H1 (cell line): Measurements from ENCODE around the gene PAX6. TPM values are rescaled to one million over a fixed set of nuclear protein-coding genes. Genes with fewer than 3 reads are reported as not detected.

ENCODE experiments used
- RAD21 ChIP-seq, 2 experiments: IDR thresholded peaks in 1 of 2; conservative IDR thresholded peaks in 1 of 2; 2 replicates each; pipeline ENCODE4 v1.6.1; 2011; ENCODE audit warnings: low read depth in 2 of 2, low read length in 2 of 2, improper control_type of control experiment in 1 of 2, inconsistent platforms in 1 of 2, mild to moderate bottlenecking in 1 of 2, moderate library complexity in 1 of 2
- polyA plus RNA-seq, 7 experiments: library from polyadenylated mRNA; depleted of rRNA in 3 of 7; stranded (reverse) in 5 of 7; unstranded in 2 of 7; fragments of >200 nt in 5 of 7; fragments of 200-250 nt in 2 of 7; gene quantifications; 1 replicate in 5 of 7; 2 replicates in 1 of 7; 4 replicates in 1 of 7; pipeline versions ENCODE4 v1.2.1 to v1.2.3, GENCODE V29; 2011 to 2013; ENCODE audit warnings: missing spikeins in 2 of 7, mixed read lengths in 2 of 7
- total RNA-seq: library from RNA; stranded (reverse); fragmentation: NEBNext Ultra II Directional; extraction: Animal tissue kit (Norgen Biotek cat#: 25700); gene quantifications from 2 replicates; pipeline ENCODE4 v1.2.1, GENCODE V29; 2021

Gene PAX6
- total and polyA plus RNA-seq, 2 of the 8 experiments (the other 6 are each of a cell fraction or from before 2014, with no cell fraction given) = 0.30 to 0.65 TPM

DNA sequence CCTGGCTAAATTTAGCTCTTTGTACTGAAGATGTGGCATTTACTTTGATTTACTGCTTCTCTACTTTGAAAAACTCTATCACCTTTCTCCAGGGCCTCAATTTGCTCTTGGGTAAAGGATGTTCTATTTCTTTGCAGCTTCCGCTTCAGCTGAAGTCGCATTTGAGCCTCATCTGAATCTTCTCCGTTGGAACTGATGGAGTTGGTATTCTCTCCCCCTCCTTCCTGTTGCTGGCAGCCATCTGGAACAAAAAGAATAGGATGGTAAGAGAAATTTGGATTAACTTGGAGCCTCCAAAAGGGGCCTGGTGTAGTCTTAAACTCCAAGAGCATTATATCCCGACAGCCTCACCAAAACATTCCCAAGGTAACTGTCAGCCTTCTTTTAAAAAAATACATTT lies 16.6 kb downstream of the PAX6 start (continued):
- no peak for TF ChIP-seq RAD21 (IDR thresholded peaks at IDR 0.05 in 1 of 2, conservative IDR thresholded peaks at IDR 0.05 in 1 of 2; ENCODE audit: low read depth in 2 of 2, low read length in 2 of 2)
- TF ChIP-seq, all 59 proteins: peak for 0
